H1 (cell line): Measurements from ENCODE around the gene TRABD2B. TPM values are rescaled to one million over a fixed set of nuclear protein-coding genes. Genes with fewer than 3 reads are reported as not detected.

ENCODE experiments used
- CTCF ChIA-PET: fragments of 300-600 bp; sonication (Branson Sonifier 250); formaldehyde crosslinking; loops from one replicate; lab custom pipeline; 2021; ENCODE audit not compliant: partially characterized antibody; lab: Charles Lee
- POLR2A ChIA-PET: fragments of 300-600 bp; sonication (Branson Sonifier 250); formaldehyde crosslinking; loops from one replicate; lab custom pipeline; 2021; ENCODE audit warnings: inconsistent platforms; ENCODE audit not compliant: partially characterized antibody; lab: Charles Lee
- DNase-seq, 2 experiments: peaks; one replicate each; pipeline versions ENCODE4 v3.0.0 to v3.0.0-alpha.2; 2010 to 2022; ENCODE audit warnings: low spot score in 2 of 2, low read depth in 1 of 2, mixed read lengths in 1 of 2
- FAIRE-seq: peaks from 2 replicates; lab custom pipeline; 2011; peaks lifted over from hg19 to GRCh38; lab: Jason Lieb, UNC
- H2AFZ ChIP-seq: 2 replicates; pipeline ENCODE4 v1.8.1; 2012; ENCODE audit warnings: low read length, inconsistent platforms
- H2AK5ac ChIP-seq: 2 replicates; pipeline ENCODE4 v1.6.1; 2013; ENCODE audit warnings: low read depth, low read length
- H2BK120ac ChIP-seq: replicated peaks from 2 replicates; pipeline ENCODE3; 2013; ENCODE audit warnings: low read depth, low read length, inconsistent platforms
- H2BK12ac ChIP-seq: 2 replicates; pipeline ENCODE4 v1.6.1; 2013; ENCODE audit warnings: low read depth, low read length
- H2BK15ac ChIP-seq: 2 replicates; pipeline ENCODE4 v1.6.1; 2013; ENCODE audit warnings: low read length
- H2BK20ac ChIP-seq: 2 replicates; pipeline ENCODE4 v1.6.1; 2013; ENCODE audit warnings: low read length
- H2BK5ac ChIP-seq: 2 replicates; pipeline ENCODE4 v1.6.1; 2013; ENCODE audit warnings: low read depth, low read length
- H3K14ac ChIP-seq: 2 replicates; pipeline ENCODE4 v1.6.1; 2013; ENCODE audit warnings: inconsistent platforms; ENCODE audit not compliant: insufficient read length
- H3K18ac ChIP-seq: 2 replicates; pipeline ENCODE4 v1.6.1; 2013; ENCODE audit warnings: low read length; ENCODE audit errors: extremely low read depth
- H3K23ac ChIP-seq: 2 replicates; pipeline ENCODE4 v1.6.1; 2013; ENCODE audit warnings: inconsistent platforms; ENCODE audit not compliant: insufficient read length
- H3K23me2 ChIP-seq: 2 replicates; pipeline ENCODE4 v1.6.1; 2013; ENCODE audit warnings: low read depth, low read length
- H3K27ac ChIP-seq: 2 replicates; pipeline ENCODE4 v1.6.1; 2011; ENCODE audit warnings: low read depth, low read length, inconsistent platforms
- H3K27me3 ChIP-seq, 4 experiments: replicated peaks in 1 of 4; 1 replicate in 1 of 4; 2 replicates in 3 of 4; pipeline versions ENCODE4 v1.6.1 to v1.8.1; 2011 to 2013; ENCODE audit warnings: low read length in 3 of 4, mild to moderate bottlenecking in 3 of 4, inconsistent platforms in 2 of 4, mixed read lengths in 2 of 4, moderate library complexity in 1 of 4; ENCODE audit not compliant: control insufficient read depth in 3 of 4, insufficient read depth in 3 of 4; ENCODE audit errors: extremely low read depth in 1 of 4
- H3K36me3 ChIP-seq, 4 experiments: 2 replicates each; pipeline versions ENCODE4 v1.6.1 to v1.8.1; 2011 to 2013; ENCODE audit warnings: mild to moderate bottlenecking in 4 of 4, low read length in 3 of 4, moderate library complexity in 2 of 4, control low read depth in 1 of 4, inconsistent platforms in 1 of 4; ENCODE audit not compliant: insufficient read depth in 4 of 4, control insufficient read depth in 2 of 4
- H3K4ac ChIP-seq: replicated peaks from 2 replicates; pipeline ENCODE3; 2013; ENCODE audit warnings: low read length, low read depth, mixed read lengths, inconsistent platforms; ENCODE audit not compliant: insufficient read length
- H3K4me1 ChIP-seq, 4 experiments: replicated peaks in 1 of 4; 1 replicate in 1 of 4; 2 replicates in 3 of 4; pipeline versions ENCODE4 v1.6.1 to v1.8.1; 2011 to 2013; ENCODE audit warnings: low read length in 3 of 4, inconsistent platforms in 2 of 4, mixed read lengths in 1 of 4; ENCODE audit not compliant: insufficient read depth in 4 of 4, control insufficient read depth in 3 of 4
- H3K4me2 ChIP-seq, 2 experiments: 2 replicates each; pipeline versions ENCODE4 v1.6.1 to v1.8.1; 2011 to 2013; ENCODE audit warnings: low read depth in 2 of 2, low read length in 2 of 2, control low read depth in 1 of 2, inconsistent platforms in 1 of 2, mild to moderate bottlenecking in 1 of 2; ENCODE audit not compliant: insufficient read depth in 1 of 2
- H3K4me3 ChIP-seq, 4 experiments: fragments of 200-600, 300-600 bp in 1 of 4; sonication (generic), shearing (Covaris generic), sonication (Bioruptor Twin) in 1 of 4; 2 replicates each; pipeline versions ENCODE4 v1.5.1 to v1.8.1; 2011 to 2016; ENCODE audit warnings: low read length in 4 of 4, low read depth in 3 of 4, control low read depth in 2 of 4, inconsistent platforms in 2 of 4, mild to moderate bottlenecking in 2 of 4, mixed read lengths in 1 of 4, moderate library complexity in 1 of 4; ENCODE audit not compliant: insufficient read depth in 2 of 4; ENCODE audit errors: extremely low read depth in 1 of 4
- H3K56ac ChIP-seq: replicated peaks from 2 replicates; pipeline ENCODE3; 2013; ENCODE audit warnings: low read depth, mild to moderate bottlenecking, mixed read lengths, low read length, inconsistent platforms; ENCODE audit not compliant: insufficient read length
- H3K79me1 ChIP-seq: 2 replicates; pipeline ENCODE4 v1.6.1; 2013; ENCODE audit warnings: low read depth, low read length, control low read depth
- H3K79me2 ChIP-seq, 2 experiments: 2 replicates each; pipeline versions ENCODE4 v1.6.1 to v1.8.1; 2012 to 2013; ENCODE audit warnings: low read length in 2 of 2, mild to moderate bottlenecking in 2 of 2, inconsistent platforms in 1 of 2; ENCODE audit not compliant: insufficient read depth in 2 of 2, control insufficient read depth in 1 of 2
- H3K9ac ChIP-seq, 4 experiments: replicated peaks in 1 of 4; 1 replicate in 1 of 4; 2 replicates in 3 of 4; pipeline versions ENCODE4 v1.6.1 to v1.8.1; 2011 to 2013; ENCODE audit warnings: low read depth in 3 of 4, low read length in 3 of 4, control low read depth in 2 of 4, mild to moderate bottlenecking in 2 of 4, moderate library complexity in 2 of 4, inconsistent platforms in 1 of 4; ENCODE audit errors: extremely low read depth in 1 of 4
- H3K9me3 ChIP-seq, 2 experiments: 2 replicates each; pipeline versions ENCODE4 v1.6.1 to v1.8.1; 2012 to 2013; ENCODE audit warnings: mild to moderate bottlenecking in 2 of 2, moderate library complexity in 2 of 2, control low read depth in 1 of 2, inconsistent platforms in 1 of 2, low read depth in 1 of 2, low read length in 1 of 2, mixed read lengths in 1 of 2; ENCODE audit not compliant: insufficient read depth in 2 of 2
- H4K20me1 ChIP-seq, 2 experiments: replicated peaks in 1 of 2; 2 replicates each; pipeline versions ENCODE3 to v1.8.1; 2011 to 2013; ENCODE audit warnings: inconsistent platforms in 2 of 2, low read length in 2 of 2, mild to moderate bottlenecking in 1 of 2; ENCODE audit not compliant: insufficient read depth in 2 of 2, control insufficient read depth in 1 of 2
- H4K5ac ChIP-seq: 2 replicates; pipeline ENCODE4 v1.6.1; 2013; ENCODE audit warnings: low read length, low read depth, mixed read lengths, inconsistent platforms; ENCODE audit not compliant: insufficient read length
- H4K8ac ChIP-seq: 2 replicates; pipeline ENCODE4 v1.8.0; 2013; ENCODE audit warnings: mild to moderate bottlenecking, moderate library complexity, low read length, inconsistent platforms; ENCODE audit not compliant: insufficient read depth; ENCODE audit errors: extremely low read depth
- H4K91ac ChIP-seq: replicated peaks from 2 replicates; pipeline ENCODE3; 2013; ENCODE audit warnings: low read length, mixed read lengths, inconsistent platforms; ENCODE audit not compliant: insufficient read length
- ASH2L ChIP-seq: fragments of 200-600, 300-600 bp; sonication (generic); IDR thresholded peaks from one replicate; pipeline ENCODE4 v1.7.1; 2017; ENCODE audit warnings: low read length
- BACH1 ChIP-seq: IDR thresholded peaks from 2 replicates; pipeline ENCODE4 v1.6.1; 2012; ENCODE audit warnings: low read length, improper control_type of control experiment
- CBX5 ChIP-seq: fragments of 300-800, 300-1000 bp; sonication (generic); IDR thresholded peaks from 2 replicates; pipeline ENCODE4 v1.7.1; 2016; ENCODE audit warnings: antibody characterized with exemption, low read length, low read depth
- CEBPB ChIP-seq: IDR thresholded peaks from 2 replicates; pipeline ENCODE4 v1.6.1; 2012; ENCODE audit warnings: low read depth, low read length
- CHD2 ChIP-seq: IDR thresholded peaks from 2 replicates; pipeline ENCODE4 v1.6.1; 2012; ENCODE audit warnings: low read length, improper control_type of control experiment
- EGR1 ChIP-seq: IDR thresholded peaks from 2 replicates; pipeline ENCODE4 v1.6.1; 2011; ENCODE audit warnings: low read depth, low read length, borderline replicate concordance
- FOSL1 ChIP-seq: IDR thresholded peaks from 2 replicates; pipeline ENCODE4 v1.6.1; 2011; ENCODE audit warnings: mild to moderate bottlenecking, low read depth, low read length, moderate library complexity; ENCODE audit not compliant: insufficient read depth
- KDM4A ChIP-seq: IDR thresholded peaks from one replicate; pipeline ENCODE4 v1.7.1; 2012; ENCODE audit warnings: low read depth, mild to moderate bottlenecking, moderate library complexity, low read length, inconsistent platforms; ENCODE audit not compliant: severe bottlenecking
- MAX ChIP-seq: IDR thresholded peaks from 2 replicates; pipeline ENCODE4 v1.6.1; 2012; ENCODE audit warnings: inconsistent platforms
- NANOG ChIP-seq: IDR thresholded peaks from 2 replicates; pipeline ENCODE4 v1.6.1; 2011; ENCODE audit warnings: low read length, low read depth, mild to moderate bottlenecking, inconsistent platforms; ENCODE audit not compliant: insufficient read depth, poor library complexity, severe bottlenecking
- RFX5 ChIP-seq: IDR thresholded peaks from 2 replicates; pipeline ENCODE4 v1.6.1; 2011; ENCODE audit warnings: low read depth, low read length, improper control_type of control experiment, borderline replicate concordance
- RXRA ChIP-seq: IDR thresholded peaks from 2 replicates; pipeline ENCODE4 v1.6.1; 2011; ENCODE audit warnings: low read depth, mild to moderate bottlenecking, low read length, moderate library complexity; ENCODE audit not compliant: insufficient read depth
- TBP ChIP-seq: IDR thresholded peaks from 2 replicates; pipeline ENCODE4 v1.6.1; 2011; ENCODE audit warnings: low read depth, low read length, improper control_type of control experiment
- YY1 ChIP-seq: IDR thresholded peaks from 2 replicates; pipeline ENCODE4 v1.6.1; 2011; ENCODE audit warnings: low read depth, mild to moderate bottlenecking, low read length
- WGBS, 2 experiments: shearing (Covaris generic) in 1 of 2; methylation state at CpG; one replicate each; pipeline versions ENCODE4 v1.1.6 to v1.1.7; 2013 to 2015; ENCODE audit warnings: low lambda C conversion rate in 2 of 2, mixed read lengths in 2 of 2, inconsistent platforms in 1 of 2, low coverage in 1 of 2, missing lambda C conversion rate in 1 of 2; ENCODE audit not compliant: insufficient replicate concordance in 2 of 2, insufficient coverage in 1 of 2, insufficient read length in 1 of 2; ENCODE audit errors: extremely low coverage in 1 of 2, missing lambda C conversion rate in 1 of 2; 5-methylcytosine and 5-hydroxymethylcytosine counted together
- polyA plus RNA-seq, 7 experiments: library from polyadenylated mRNA; depleted of rRNA in 3 of 7; stranded (reverse) in 5 of 7; unstranded in 2 of 7; fragments of >200 nt in 5 of 7; fragments of 200-250 nt in 2 of 7; gene quantifications; 1 replicate in 5 of 7; 2 replicates in 1 of 7; 4 replicates in 1 of 7; pipeline versions ENCODE4 v1.2.1 to v1.2.3, GENCODE V29; 2011 to 2013; ENCODE audit warnings: missing spikeins in 2 of 7, mixed read lengths in 2 of 7
- total RNA-seq: library from RNA; stranded (reverse); fragmentation: NEBNext Ultra II Directional; extraction: Animal tissue kit (Norgen Biotek cat#: 25700); gene quantifications from 2 replicates; pipeline ENCODE4 v1.2.1, GENCODE V29; 2021

The TRABD2B gene
- total and polyA plus RNA-seq, 2 of the 8 experiments (the other 6 are each of a cell fraction or from before 2014, with no cell fraction given) = 0.95 to 3.4 TPM

DNA sequence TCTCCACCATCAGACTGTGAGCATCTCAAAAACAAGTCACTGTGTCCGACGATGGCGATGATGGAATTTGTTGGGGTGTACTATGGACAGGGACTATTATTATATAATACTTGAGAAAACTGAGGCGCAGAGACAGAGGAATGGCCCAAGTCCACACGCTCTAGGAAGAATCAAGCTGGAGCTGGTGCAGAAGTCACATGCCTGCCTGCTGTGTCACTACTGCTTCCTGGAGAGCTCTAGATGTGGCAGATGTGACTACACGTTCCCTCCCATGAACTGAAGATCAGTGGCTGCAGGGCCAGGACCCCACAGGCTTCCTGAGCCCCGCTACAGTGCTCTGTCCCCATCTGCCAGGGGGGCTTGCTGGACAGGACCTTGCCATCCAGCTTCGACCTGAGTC, 56.9 kb downstream of the TRABD2B start:
- DNase-seq = peak in 1 of 2 experiments; percentile 23
- H3K4ac ChIP-seq = no peak overlapping the region
- no peaks in the 10 kb centered on the region for H3K9me3 ChIP-seq
- no peak overlapping the region for H2AK5ac ChIP-seq
- H3K18ac ChIP-seq = no peak overlapping the region
- peaks cover 7% of the 10 kb centered on the region; the same call in 1 of the 2 replicates for H3K23me2 ChIP-seq
- no peak overlapping the region for H3K23ac ChIP-seq
- H2BK20ac ChIP-seq = no peak overlapping the region
- H3K9ac ChIP-seq = no peak overlapping the region
- H3K14ac ChIP-seq = no peak overlapping the region
- no peak overlapping the region for H3K4me2 ChIP-seq
- no peak for TF ChIP-seq NANOG
- no peak for TF ChIP-seq RFX5
- no peak for TF ChIP-seq CBX5
- no peak for TF ChIP-seq CEBPB
- TF ChIP-seq ASH2L = no peak
- TF ChIP-seq EGR1 = no peak
- TF ChIP-seq FOSL1 = no peak
- no peak for TF ChIP-seq YY1
- no peak for TF ChIP-seq KDM4A
- no peak for TF ChIP-seq RXRA
- TF ChIP-seq MAX = no peak
- no peak for TF ChIP-seq BACH1
- TF ChIP-seq TBP = no peak
- no peak for TF ChIP-seq CHD2
- CTCF ChIA-PET = interaction anchor here (0.5 to 2.0 kb wide), 8 partner anchors 11 to 628 kb away, joined by 3 to 6 read pairs (median 3); no protein-coding TSS in a partner anchor
- H4K20me1 ChIP-seq = peaks cover 0 to 8% of the 10 kb centered on the region in 2 experiments
- no peak overlapping the region for H2BK15ac ChIP-seq
- no peak overlapping the region for H3K56ac ChIP-seq
- no peak overlapping the region for H4K8ac ChIP-seq
- no peaks in the 10 kb centered on the region for H3K4me1 ChIP-seq
- no peak overlapping the region for H2AFZ ChIP-seq
- FAIRE-seq = no peak
- H4K5ac ChIP-seq = no peak overlapping the region
- no peak overlapping the region for H2BK120ac ChIP-seq
- H3K79me2 ChIP-seq = no peaks in the 10 kb centered on the region
- no peak overlapping the region for H2BK5ac ChIP-seq
- H3K4me3 ChIP-seq = no peak overlapping the region
- H3K27ac ChIP-seq = no peak overlapping the region
- WGBS, 2 experiments = 91% methylated on average over 8 of the region's 8 CpGs; no CpG with 5 or more reads in 1 of the 2 experiments
- POLR2A ChIA-PET = no interaction called here
- no peaks in the 10 kb centered on the region for H3K36me3 ChIP-seq
- no peaks in the 10 kb centered on the region; a peak in 1 of 7 replicates for H3K27me3 ChIP-seq
- no peak overlapping the region for H4K91ac ChIP-seq
- no peak overlapping the region for H2BK12ac ChIP-seq
- H3K79me1 ChIP-seq = no peaks in the 10 kb centered on the region
